HS-27A (cell line): ENCODE results near the gene ANKRD40CL.
A peak's percentile ranks its signal among the peaks of the same experiment; 100 is the strongest.

Experiments used
- DNase-seq: peaks from one replicate; pipeline ENCODE4 v3.0.0-alpha.2; 2012; ENCODE audit warnings: low read depth, missing footprints

Gene ANKRD40CL

DNA sequence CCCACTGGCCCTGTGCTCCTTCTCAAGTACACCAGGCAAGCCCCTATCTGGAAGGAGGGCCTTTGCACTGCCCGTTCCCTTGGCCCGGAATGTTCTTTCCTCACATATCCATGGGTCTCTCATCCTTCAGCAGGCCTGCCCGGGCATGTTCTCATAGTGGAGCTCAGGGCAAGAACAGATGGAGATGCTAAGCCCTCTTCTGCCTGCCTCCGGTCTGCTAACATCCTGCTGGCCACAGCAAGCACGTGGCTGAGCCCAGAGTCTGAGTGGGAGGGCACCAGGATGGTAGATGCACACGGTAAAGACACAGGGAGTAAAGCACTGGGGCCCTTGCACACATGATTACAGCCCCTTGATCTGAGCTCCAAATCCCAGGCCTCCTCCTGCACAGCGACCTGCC lies 19.8 kb upstream of the ANKRD40CL start:
- DNase-seq = no peak

DNA sequence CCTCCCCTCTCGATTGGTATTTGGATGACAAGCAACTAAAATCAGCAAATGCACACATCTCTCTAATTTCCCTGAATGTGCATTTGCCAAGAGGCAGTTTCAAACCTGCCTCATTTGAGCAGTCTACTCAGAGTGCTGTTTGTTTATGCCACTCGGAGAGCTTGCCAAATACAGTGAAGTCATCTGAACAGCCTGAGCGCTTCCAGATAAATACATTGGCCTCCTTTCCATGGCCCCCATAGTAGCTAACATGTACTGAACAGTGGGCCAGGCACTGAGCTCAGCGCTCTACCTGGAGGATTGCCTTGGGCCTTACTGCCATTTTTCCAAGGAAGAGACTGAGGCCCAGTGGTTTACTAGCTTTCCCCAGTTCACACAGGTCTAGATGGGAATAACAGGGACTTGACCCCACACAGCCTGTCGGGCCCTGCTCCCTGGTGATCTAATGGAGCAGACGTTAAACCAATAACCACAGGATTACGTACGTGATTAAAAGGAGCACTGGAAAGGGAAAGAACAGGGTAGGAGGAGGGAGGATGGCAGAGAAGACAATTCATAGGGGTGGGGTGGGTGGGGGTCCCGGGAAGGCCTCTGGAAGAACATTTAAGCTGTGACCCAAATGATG lies 18.7 kb upstream of the ANKRD40CL start:
- DNase-seq = no peak

- DNase-seq = no peak
These were observed 17.8 kb upstream of the ANKRD40CL start for GRCh38 chr17:50785126-50785525.

- DNase-seq = no peak
These were observed 16.6 kb upstream of the ANKRD40CL start for GRCh38 chr17:50783905-50784304.

- peak; percentile 58 for DNase-seq
These were observed 15.9 kb upstream of the ANKRD40CL start for GRCh38 chr17:50783193-50783660.

- no peak for DNase-seq
These were observed 13.8 kb upstream of the ANKRD40CL start for GRCh38 chr17:50781167-50781566.

- no peak for DNase-seq
These were observed 12.5 kb upstream of the ANKRD40CL start for GRCh38 chr17:50779747-50780353.

GRCh38 chr17:50778988-50779387 lies 11.7 kb upstream of the ANKRD40CL start:
- DNase-seq = no peak

GRCh38 chr17:50778471-50778870 lies 11.2 kb upstream of the ANKRD40CL start:
- no peak for DNase-seq

GRCh38 chr17:50775926-50776325 lies 8.6 kb upstream of the ANKRD40CL start:
- no peak for DNase-seq

GRCh38 chr17:50774225-50774803 lies 7.0 kb upstream of the ANKRD40CL start:
- no peak for DNase-seq

GRCh38 chr17:50771991-50772785 lies 4.9 kb upstream of the ANKRD40CL start:
- no peak for DNase-seq

DNA sequence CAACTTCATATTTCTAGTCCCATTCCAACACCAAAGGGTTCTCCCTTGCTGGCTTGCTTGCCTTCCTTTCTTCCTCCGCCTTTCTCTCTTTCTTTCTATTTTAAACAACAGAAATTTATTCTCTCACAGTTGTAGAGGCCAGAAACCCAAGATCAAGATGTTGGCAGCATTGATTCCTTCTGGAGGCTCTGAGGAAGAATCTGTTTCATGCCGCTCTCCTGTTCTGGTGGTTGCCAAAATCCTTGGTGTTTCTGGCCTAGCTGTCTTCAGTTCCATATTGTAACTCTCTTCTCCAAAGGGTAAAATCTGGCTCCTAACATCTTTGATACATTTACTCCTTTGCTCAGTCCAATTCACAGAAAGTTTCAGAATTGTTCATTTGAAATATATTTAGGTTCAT lies 3.0 kb upstream of the ANKRD40CL start:
- DNase-seq = no peak

DNA sequence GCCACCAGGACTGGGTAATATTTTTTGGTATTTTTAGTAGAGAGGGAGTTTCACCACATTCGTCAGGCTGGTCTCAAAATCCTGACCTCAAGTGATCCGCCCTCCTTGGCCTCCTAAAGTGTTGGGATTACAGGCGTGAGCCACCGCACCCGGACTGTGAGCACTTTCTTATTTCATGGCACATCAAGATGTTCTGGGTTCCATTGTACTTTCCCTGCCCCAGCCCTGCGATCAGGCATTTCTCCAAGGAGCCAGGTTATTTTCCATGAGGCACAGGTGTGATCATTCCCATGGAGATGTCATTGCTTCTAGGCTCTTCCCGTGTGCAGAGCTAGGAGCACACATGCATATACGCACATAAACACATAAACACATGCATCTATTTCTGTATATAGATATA lies 2.6 kb upstream of the ANKRD40CL start:
- no peak for DNase-seq

GRCh38 chr17:50768346-50768761 lies 1.0 kb upstream of the ANKRD40CL start:
- no peak for DNase-seq

GRCh38 chr17:50767030-50767429 lies 288 bp downstream of the ANKRD40CL start:
- no peak for DNase-seq

- DNase-seq = no peak
These were observed 895 bp downstream of the ANKRD40CL start for GRCh38 chr17:50766222-50767023.

GRCh38 chr17:50765454-50766221 lies 1.7 kb downstream of the ANKRD40CL start:
- DNase-seq = no peak

DNA sequence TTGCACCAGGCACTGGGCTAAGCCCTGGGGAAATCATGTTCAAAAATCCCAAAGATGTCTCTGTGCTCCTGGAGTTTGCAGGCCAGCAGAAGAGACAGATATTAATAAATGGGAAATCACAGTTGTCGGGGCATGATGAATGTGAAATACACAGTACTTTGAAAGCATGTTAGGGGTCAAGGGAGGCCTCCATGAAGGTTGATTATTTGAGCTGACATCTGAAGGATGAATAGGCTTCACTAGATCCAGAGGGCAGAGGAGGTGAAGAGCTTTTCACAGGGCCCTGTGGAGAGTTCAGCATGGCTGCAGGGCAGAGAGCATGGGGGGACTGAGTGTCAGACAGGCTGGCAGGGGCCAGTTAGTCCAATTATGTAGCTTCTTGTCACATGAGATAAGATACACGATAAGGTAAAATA lies 2.6 kb downstream of the ANKRD40CL start:
- DNase-seq = no peak

GRCh38 chr17:50763716-50764475 lies 3.4 kb downstream of the ANKRD40CL start:
- no peak for DNase-seq
